K562 (cell line): ENCODE data around the gene DPY19L1. TPM values are rescaled to one million over a fixed set of nuclear protein-coding genes. Genes with fewer than 3 reads are reported as not detected.

ENCODE experiments used
- C11orf30 ChIP-seq: fragments of 450-650 bp; IDR thresholded peaks from 2 replicates; pipeline ENCODE4 v1.6.1; 2016; ENCODE audit warnings: low read depth, mild to moderate bottlenecking
- CREB1 ChIP-seq, 2 experiments: sonication (generic) in 1 of 2; formaldehyde crosslinking in 1 of 2; IDR thresholded peaks; 2 replicates each; pipeline versions ENCODE4 v1.6.1 to v1.8.0; 2012 to 2022; ENCODE audit warnings: inconsistent platforms in 1 of 2, mild to moderate bottlenecking in 1 of 2, missing genetic modification reagents in 1 of 2, moderate library complexity in 1 of 2
- DIDO1 ChIP-seq: fragments of 450-650 bp; IDR thresholded peaks from 2 replicates; pipeline ENCODE4 v1.6.1; 2016; ENCODE audit warnings: low read depth, missing biosample characterization, missing genetic modification characterization
- EHMT2 ChIP-seq: fragments of 450-650 bp; IDR thresholded peaks from 2 replicates; pipeline ENCODE4 v1.6.1; 2018; ENCODE audit warnings: antibody characterized with exemption
- ETV6 ChIP-seq, 3 experiments: fragments of 150-350 bp in 1 of 3; sonication (generic) in 1 of 3; formaldehyde crosslinking in 1 of 3; IDR thresholded peaks; 2 replicates each; pipeline versions ENCODE4 v1.6.1 to v1.8.0; 2014 to 2022; ENCODE audit warnings: borderline replicate concordance in 2 of 3, low read depth in 2 of 3, antibody characterized with exemption in 1 of 3, low read length in 1 of 3, mild to moderate bottlenecking in 1 of 3, missing genetic modification reagents in 1 of 3
- FUS ChIP-seq: fragments of 200-400 bp; formaldehyde crosslinking; optimal IDR thresholded peaks from 2 replicates; pipeline ENCODE3; 2017; ENCODE audit warnings: low read depth, low read length
- HES1 ChIP-seq: fragments of 450-650 bp; IDR thresholded peaks from 2 replicates; pipeline ENCODE4 v1.6.1; 2016; ENCODE audit warnings: low read depth, mild to moderate bottlenecking, moderate library complexity
- HNRNPH1 ChIP-seq: fragments of 200-400 bp; formaldehyde crosslinking; optimal IDR thresholded peaks from 2 replicates; pipeline ENCODE3; 2017; ENCODE audit warnings: low read depth, mild to moderate bottlenecking, low read length, moderate library complexity
- MTA1 ChIP-seq: fragments of 450-650 bp; IDR thresholded peaks from 2 replicates; pipeline ENCODE4 v1.6.1; 2017; ENCODE audit warnings: borderline replicate concordance
- NFXL1 ChIP-seq: fragments of 450-650 bp; formaldehyde crosslinking; IDR thresholded peaks from 2 replicates; pipeline ENCODE4 v1.4.0; 2021; ENCODE audit warnings: mild to moderate bottlenecking
- SP2 ChIP-seq: IDR thresholded peaks from 2 replicates; pipeline ENCODE4 v1.6.1; 2011; ENCODE audit warnings: mild to moderate bottlenecking, low read depth, low read length, moderate library complexity; ENCODE audit not compliant: poor library complexity, severe bottlenecking; ENCODE audit errors: extremely low read depth
- STAG1 ChIP-seq: sonication (generic); formaldehyde crosslinking; IDR thresholded peaks from 2 replicates; pipeline ENCODE4 v1.5.0; 2020; ENCODE audit warnings: missing genetic modification reagents, borderline replicate concordance
- TFAM ChIP-seq: fragments of 250-450 bp; sonication (Bioruptor Pico); conservative IDR thresholded peaks from 2 replicates; pipeline ENCODE4 v1.5.0; 2021; ENCODE audit warnings: mild to moderate bottlenecking, moderate library complexity
- ZBTB26 ChIP-seq: fragments of 450-650 bp; formaldehyde crosslinking; IDR thresholded peaks from 2 replicates; pipeline ENCODE4 v1.4.0; 2022; ENCODE audit warnings: missing genetic modification characterization
- ZKSCAN3 ChIP-seq: fragments of 250-450 bp; sonication (Bioruptor Pico); IDR thresholded peaks from 2 replicates; pipeline ENCODE4 v1.4.0; 2020
- ZNF263 ChIP-seq: sonication (generic); formaldehyde crosslinking; IDR thresholded peaks from 2 replicates; pipeline ENCODE4 v1.8.0; 2022; ENCODE audit warnings: mild to moderate bottlenecking, missing genetic modification reagents, borderline replicate concordance
- ZNF707 ChIP-seq: fragments of 250-450 bp; sonication (Bioruptor Pico); conservative IDR thresholded peaks from 2 replicates; pipeline ENCODE4 v1.8.0; 2022; ENCODE audit warnings: inconsistent platforms, mild to moderate bottlenecking, moderate library complexity
- ZNF764 ChIP-seq: fragments of 250-450 bp; sonication (Bioruptor Pico); IDR thresholded peaks from 2 replicates; pipeline ENCODE4 v1.4.0; 2020; ENCODE audit warnings: low read depth, mild to moderate bottlenecking, moderate library complexity
- ZNF79 ChIP-seq: fragments of 250-450 bp; sonication (Bioruptor Pico); IDR thresholded peaks from 2 replicates; pipeline ENCODE4 v1.4.0; 2020; ENCODE audit warnings: low read depth, mild to moderate bottlenecking, moderate library complexity
- polyA plus RNA-seq, 8 experiments: library from polyadenylated mRNA; depleted of rRNA in 4 of 8; stranded (reverse) in 5 of 8; unstranded in 3 of 8; fragments of >200 nt; fragmentation: Nextera tagmentation in 2 of 8; fragmentation: Illumina TruSeq in 1 of 8; extraction: Ambion mirVana in 2 of 8; extraction: Trizol in 1 of 8; gene quantifications; 2 replicates each; pipeline versions ENCODE4 v1.2.1 to v1.2.3, GENCODE V29; 2011 to 2014; ENCODE audit warnings: inconsistent platforms in 1 of 8, missing spikeins in 1 of 8
- total RNA-seq, 7 experiments: library from RNA; depleted of rRNA in 6 of 7; stranded (reverse); fragments of >200 nt in 6 of 7; fragmentation: Illumina TruSeq in 2 of 7; extraction: Trizol in 2 of 7; gene quantifications; 2 replicates each; pipeline versions ENCODE4 v1.2.1 to v1.2.3, GENCODE V29; 2011 to 2021; ENCODE audit warnings: low replicate concordance in 1 of 7
- TF ChIP-seq, protein P1 (sequence below): fragments of 250-450 bp; sonication (Bioruptor Pico); IDR thresholded peaks from 2 replicates; pipeline ENCODE4 v1.5.1; 2021; ENCODE audit warnings: mild to moderate bottlenecking
- TF ChIP-seq, protein P2 (sequence below): sonication (generic); formaldehyde crosslinking; IDR thresholded peaks from 2 replicates; pipeline ENCODE4 v1.8.1; 2023; ENCODE audit warnings: mild to moderate bottlenecking, missing genetic modification reagents

The DPY19L1 gene
- total and polyA plus RNA-seq, 9 of the 15 experiments (the other 6 are each of a cell fraction or from before 2014, with no cell fraction given) = 4.0 to 34.3 (median 22.1) TPM

DNA sequence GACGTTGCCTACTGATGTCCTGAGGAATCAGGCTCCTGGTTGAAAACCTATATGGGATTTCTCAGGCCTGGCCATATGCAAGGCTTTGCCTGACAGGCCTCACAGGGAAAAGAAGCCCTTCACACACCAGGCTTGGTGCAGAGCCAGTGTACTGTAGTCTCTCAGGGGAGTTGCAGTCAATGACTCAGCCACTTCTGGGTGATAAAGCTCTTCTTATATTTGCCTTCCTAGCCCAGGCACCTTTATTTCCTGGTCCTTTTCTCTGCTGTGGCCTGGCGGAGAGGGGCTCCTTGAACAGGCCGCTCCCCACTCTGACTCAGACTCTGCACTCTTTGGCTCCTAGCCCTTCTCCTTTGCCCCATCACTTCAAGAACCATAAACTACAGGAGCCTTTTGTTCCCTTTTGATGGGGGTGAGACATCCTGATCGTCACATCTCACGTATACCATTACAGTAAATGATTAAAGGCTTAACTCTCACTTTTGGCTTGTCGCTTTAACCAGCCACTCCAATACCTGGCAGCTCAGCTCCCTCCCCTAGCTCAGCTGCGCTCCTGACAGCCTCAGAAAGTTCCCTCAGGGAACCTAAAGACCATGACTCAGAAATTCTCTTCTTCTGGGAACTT, 33.5 kb downstream of the DPY19L1 start (continued):
- TF ChIP-seq FUS (no peak), HES1 (no peak), ETV6 (IDR thresholded peaks at IDR 0.05; ENCODE audit: borderline replicate concordance in 1 of 2, low read depth in 2 of 2, low read length in 1 of 2) (no peak), ETV6 (CRISPR knock-in tag; IDR thresholded peaks at IDR 0.05; ENCODE audit: borderline replicate concordance) (no peak), ZBTB26 (CRISPR knock-in tag) (no peak), HNRNPH1 (no peak), C11orf30 (peak; percentile 81), TFAM (CRISPR knock-in tag) (no peak), SP2 (no peak), CREB1 (IDR thresholded peaks at IDR 0.05) (no peak), CREB1 (CRISPR knock-in tag; IDR thresholded peaks at IDR 0.05) (no peak), ZNF79 (no peak), MTA1 (no peak), ZNF707 (CRISPR knock-in tag) (no peak), ZNF263 (CRISPR knock-in tag) (no peak), ZNF764 (CRISPR knock-in tag) (no peak), NFXL1 (CRISPR knock-in tag) (no peak), DIDO1 (no peak), EHMT2 (no peak), STAG1 (CRISPR knock-in tag) (no peak), ZKSCAN3 (CRISPR knock-in tag) (no peak)
- TF ChIP-seq, protein P1, sequence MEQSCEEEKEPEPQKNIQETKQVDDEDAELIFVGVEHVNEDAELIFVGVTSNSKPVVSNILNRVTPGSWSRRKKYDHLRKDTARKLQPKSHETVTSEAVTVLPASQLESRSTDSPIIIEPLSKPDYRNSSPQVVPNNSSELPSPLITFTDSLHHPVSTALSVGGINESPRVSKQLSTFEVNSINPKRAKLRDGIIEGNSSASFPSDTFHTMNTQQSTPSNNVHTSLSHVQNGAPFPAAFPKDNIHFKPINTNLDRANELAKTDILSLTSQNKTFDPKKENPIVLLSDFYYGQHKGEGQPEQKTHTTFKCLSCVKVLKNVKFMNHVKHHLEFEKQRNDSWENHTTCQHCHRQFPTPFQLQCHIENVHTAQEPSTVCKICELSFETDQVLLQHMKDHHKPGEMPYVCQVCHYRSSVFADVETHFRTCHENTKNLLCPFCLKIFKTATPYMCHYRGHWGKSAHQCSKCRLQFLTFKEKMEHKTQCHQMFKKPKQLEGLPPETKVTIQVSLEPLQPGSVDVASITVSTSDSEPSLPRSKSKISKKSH = no peak
- TF ChIP-seq, protein P2, sequence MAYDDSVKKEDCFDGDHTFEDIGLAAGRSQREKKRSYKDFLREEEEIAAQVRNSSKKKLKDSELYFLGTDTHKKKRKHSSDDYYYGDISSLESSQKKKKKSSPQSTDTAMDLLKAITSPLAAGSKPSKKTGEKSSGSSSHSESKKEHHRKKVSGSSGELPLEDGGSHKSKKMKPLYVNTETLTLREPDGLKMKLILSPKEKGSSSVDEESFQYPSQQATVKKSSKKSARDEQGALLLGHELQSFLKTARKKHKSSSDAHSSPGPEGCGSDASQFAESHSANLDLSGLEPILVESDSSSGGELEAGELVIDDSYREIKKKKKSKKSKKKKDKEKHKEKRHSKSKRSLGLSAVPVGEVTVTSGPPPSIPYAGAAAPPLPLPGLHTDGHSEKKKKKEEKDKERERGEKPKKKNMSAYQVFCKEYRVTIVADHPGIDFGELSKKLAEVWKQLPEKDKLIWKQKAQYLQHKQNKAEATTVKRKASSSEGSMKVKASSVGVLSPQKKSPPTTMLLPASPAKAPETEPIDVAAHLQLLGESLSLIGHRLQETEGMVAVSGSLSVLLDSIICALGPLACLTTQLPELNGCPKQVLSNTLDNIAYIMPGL (CRISPR knock-in tag) = no peak
